B cell (primary cell): ENCODE results near the gene DNAH11. TPM values are rescaled to one million over a fixed set of nuclear protein-coding genes. Genes with fewer than 3 reads are reported as not detected.

Source experiments
- ATAC-seq: fragments of 200-7000 bp; cut with Tn5 transposase; one replicate; pipeline ENCODE4 v1.10.0; 2021; ENCODE audit warnings: low read depth, mild to moderate bottlenecking, moderate number of reproducible peaks, moderate library complexity
- CTCF ChIA-PET: fragments of 350-600 bp; sonication (Branson Sonifier 250); formaldehyde crosslinking; loops from one replicate; lab custom pipeline; 2021; ENCODE audit warnings: antibody characterized with exemption, inconsistent platforms; lab: Charles Lee
- POLR2A ChIA-PET: fragments of 350-600 bp; sonication (Branson Sonifier 250); formaldehyde crosslinking; loops from one replicate; lab custom pipeline; 2021; ENCODE audit warnings: antibody characterized with exemption; lab: Charles Lee
- DNase-seq: peaks from one replicate; pipeline ENCODE4 v3.0.0; 2013
- H2AFZ ChIP-seq: 2 replicates; pipeline ENCODE4 v1.6.1; 2012; ENCODE audit warnings: mild to moderate bottlenecking, low read depth, low read length; ENCODE audit not compliant: insufficient read depth, poor library complexity, severe bottlenecking
- H3K27ac ChIP-seq, 2 donors: 1 replicate in 1 of 2; 2 replicates in 1 of 2; pipeline ENCODE4 v1.5.1; 2012 to 2013; ENCODE audit warnings: low read length in 2 of 2, mild to moderate bottlenecking in 2 of 2, moderate library complexity in 1 of 2
- H3K27me3 ChIP-seq, 4 experiments: fragments of 200-600 bp in 1 of 4; sonication (generic) in 1 of 4; replicated peaks in 1 of 4; 1 replicate in 2 of 4; 2 replicates in 2 of 4; pipeline versions ENCODE4 v1.6.1 to v1.7.0; 2013 to 2016; ENCODE audit warnings: low read length in 3 of 4, mild to moderate bottlenecking in 2 of 4, mixed read lengths in 1 of 4, moderate library complexity in 1 of 4; ENCODE audit not compliant: insufficient read depth in 4 of 4, control insufficient read depth in 3 of 4; ENCODE audit errors: control extremely low read depth in 1 of 4
- H3K36me3 ChIP-seq, 2 experiments: replicated peaks in 1 of 2; 1 replicate in 1 of 2; 2 replicates in 1 of 2; pipeline versions ENCODE4 v1.6.1 to v1.7.1; 2013; ENCODE audit warnings: low read length in 1 of 2; ENCODE audit not compliant: insufficient read depth in 2 of 2, control insufficient read depth in 1 of 2; ENCODE audit errors: control extremely low read depth in 1 of 2, extremely low read depth in 1 of 2
- H3K4me1 ChIP-seq, 2 donors: fragments of 200-600 bp in 1 of 2; sonication (generic) in 1 of 2; 1 replicate in 1 of 2; 2 replicates in 1 of 2; pipeline versions ENCODE4 v1.5.1 to v1.6.1; 2013 to 2017; ENCODE audit warnings: low read length in 2 of 2; ENCODE audit not compliant: control insufficient read depth in 2 of 2, insufficient read depth in 2 of 2
- H3K4me2 ChIP-seq: replicated peaks from 2 replicates; pipeline ENCODE3; 2012; ENCODE audit warnings: mild to moderate bottlenecking, low read depth, low read length; ENCODE audit not compliant: poor library complexity, severe bottlenecking
- H3K4me3 ChIP-seq, 5 experiments: fragments of 200-600 bp in 1 of 5; sonication (generic) in 1 of 5; 1 replicate in 3 of 5; 2 replicates in 2 of 5; pipeline versions ENCODE4 v1.5.1 to v1.7.0; 2011 to 2016; ENCODE audit warnings: low read length in 4 of 5, mild to moderate bottlenecking in 4 of 5, low read depth in 2 of 5, control low read depth in 1 of 5, moderate library complexity in 1 of 5; ENCODE audit not compliant: insufficient read depth in 1 of 5; ENCODE audit errors: control extremely low read depth in 1 of 5, extremely low read depth in 1 of 5
- H3K79me2 ChIP-seq: fragments of 200-600 bp; sonication (generic); one replicate; pipeline ENCODE4 v1.6.0; 2016; ENCODE audit warnings: low read length; ENCODE audit not compliant: control insufficient read depth, insufficient read depth
- H3K9ac ChIP-seq: fragments of 200-600 bp; sonication (generic); 2 replicates; pipeline ENCODE4 v1.6.1; 2017; ENCODE audit warnings: mild to moderate bottlenecking, low read length, moderate library complexity
- H3K9me3 ChIP-seq, 3 donors: one replicate each; pipeline versions ENCODE4 v1.6.1 to v1.7.1; 2013; ENCODE audit warnings: low read length in 2 of 3; ENCODE audit not compliant: control insufficient read depth in 2 of 3, insufficient read depth in 1 of 3; ENCODE audit errors: control extremely low read depth in 1 of 3
- H4K20me1 ChIP-seq: 2 replicates; pipeline ENCODE4 v1.6.0; 2012; ENCODE audit warnings: mild to moderate bottlenecking, low read length; ENCODE audit not compliant: insufficient read depth, control insufficient read depth, poor library complexity, severe bottlenecking
- H3K27ac Mint-ChIP-seq: one replicate; pipeline ENCODE4 v1.8.0; 2021; ENCODE audit warnings: mixed read lengths
- H3K27me3 Mint-ChIP-seq: one replicate; pipeline ENCODE4 v1.8.0; 2021; ENCODE audit warnings: mixed read lengths
- H3K4me1 Mint-ChIP-seq: one replicate; pipeline ENCODE4 v1.8.0; 2021; ENCODE audit warnings: mixed read lengths
- H3K4me3 Mint-ChIP-seq: one replicate; pipeline ENCODE4 v1.8.0; 2021; ENCODE audit warnings: mixed read lengths
- H3K9me3 Mint-ChIP-seq: one replicate; pipeline ENCODE4 v1.8.0; 2022; ENCODE audit warnings: mixed read lengths; ENCODE audit not compliant: insufficient read depth
- CTCF ChIP-seq: fragments of 200-600 bp; IDR thresholded peaks from one replicate; pipeline ENCODE4 v1.8.0; 2022; ENCODE audit warnings: antibody characterized with exemption, mild to moderate bottlenecking
- EZH2 ChIP-seq: IDR thresholded peaks from 2 replicates; pipeline ENCODE4 v1.6.1; 2012; ENCODE audit warnings: borderline replicate concordance, low read depth, mild to moderate bottlenecking, moderate library complexity, low read length; ENCODE audit not compliant: insufficient read depth, poor library complexity, severe bottlenecking
- WGBS: methylation state at CpG from one replicate; pipeline ENCODE4 v1.1.5; 2013; ENCODE audit warnings: missing lambda C conversion rate; ENCODE audit not compliant: insufficient coverage; 5-methylcytosine and 5-hydroxymethylcytosine counted together
- intact Hi-C: fragments of 100-400 bp; cut with micrococcal nuclease; formaldehyde crosslinking; loops from one replicate; pipeline ENCODE4 v1.10.0; 2022
- polyA plus RNA-seq: library from polyadenylated mRNA; depleted of rRNA; stranded (reverse); fragments of >200 nt; gene quantifications from 2 replicates; pipeline ENCODE4 v1.2.3, GENCODE V29; 2012
- total RNA-seq, 2 donors: library from RNA; stranded (reverse); fragments of 120-200 nt in 1 of 2; gene quantifications; 1 replicate in 1 of 2; 2 replicates in 1 of 2; pipeline versions ENCODE4 v1.2.3 to v1.2.4, GENCODE V29; 2013 to 2022

DNAH11 gene
- total and polyA plus RNA-seq, 2 donors (not counting 1 experiment from before 2014, with no cell fraction given): not detected

- intact Hi-C loops: loop anchor here (1.0 kb wide), 1 partner anchor 307 kb away; no protein-coding TSS in a partner anchor
- H3K79me2 ChIP-seq: no peaks in the 10 kb centered on the region
- no peak for ATAC-seq
- Mint-ChIP-seq H3K4me3 (no peak overlapping the region), H3K4me1 (no peaks in the 10 kb centered on the region), H3K27ac (no peak overlapping the region), H3K9me3 (no peaks in the 10 kb centered on the region), H3K27me3 (peaks cover 19% of the 10 kb centered on the region)
- peak; percentile 18 for DNase-seq
- TF ChIP-seq EZH2: no peak
- TF ChIP-seq CTCF: peak; percentile 21
- no CpG with 5 or more reads among the region's 2 CpGs for WGBS
- CTCF ChIA-PET: interaction anchor here (1.0 to 2.2 kb wide), 3 partner anchors 307 to 432 kb away, joined by 3 to 10 read pairs (median 5); no protein-coding TSS in a partner anchor
- H3K4me2 ChIP-seq: no peak overlapping the region
- no peaks in the 10 kb centered on the region for H3K9me3 ChIP-seq
- no peak overlapping the region for H3K9ac ChIP-seq
- H3K4me3 ChIP-seq: no peak overlapping the region
- no peaks in the 10 kb centered on the region for H3K27me3 ChIP-seq
- H4K20me1 ChIP-seq: no peaks in the 10 kb centered on the region
- H3K36me3 ChIP-seq: no peaks in the 10 kb centered on the region
- POLR2A ChIA-PET: no interaction called here
- no peak overlapping the region for H2AFZ ChIP-seq
- H3K27ac ChIP-seq: no peak overlapping the region
- no peaks in the 10 kb centered on the region for H3K4me1 ChIP-seq
Measured at GRCh38 chr7:21568762-21569161, 25.9 kb downstream of the DNAH11 start.

- Mint-ChIP-seq H3K4me3 (no peak overlapping the region), H3K27ac (no peak overlapping the region), H3K4me1 (no peaks in the 10 kb centered on the region), H3K27me3 (peaks cover 19% of the 10 kb centered on the region), H3K9me3 (no peaks in the 10 kb centered on the region)
- 96% methylated on average over 5 of the region's 7 CpGs for WGBS
- no peak overlapping the region for H3K4me2 ChIP-seq
- no peaks in the 10 kb centered on the region for H3K36me3 ChIP-seq
- DNase-seq: no peak
- H3K4me1 ChIP-seq: no peaks in the 10 kb centered on the region
- intact Hi-C loops: no loop called here
- no peaks in the 10 kb centered on the region for H4K20me1 ChIP-seq
- ChIA-PET CTCF (no interaction called here), POLR2A (no interaction called here)
- H3K79me2 ChIP-seq: no peaks in the 10 kb centered on the region
- H3K27me3 ChIP-seq: no peaks in the 10 kb centered on the region
- no peak for TF ChIP-seq EZH2
- no peak overlapping the region for H3K27ac ChIP-seq
- H3K9me3 ChIP-seq: no peaks in the 10 kb centered on the region
- no peak overlapping the region for H3K4me3 ChIP-seq
- no peak for ATAC-seq
- no peak overlapping the region for H3K9ac ChIP-seq
- no peak overlapping the region for H2AFZ ChIP-seq
Measured at GRCh38 chr7:21572331-21573313, 29.8 kb downstream of the DNAH11 start.
